ENCODE measurements around the gene CNTN4.

The CNTN4 gene

DNA sequence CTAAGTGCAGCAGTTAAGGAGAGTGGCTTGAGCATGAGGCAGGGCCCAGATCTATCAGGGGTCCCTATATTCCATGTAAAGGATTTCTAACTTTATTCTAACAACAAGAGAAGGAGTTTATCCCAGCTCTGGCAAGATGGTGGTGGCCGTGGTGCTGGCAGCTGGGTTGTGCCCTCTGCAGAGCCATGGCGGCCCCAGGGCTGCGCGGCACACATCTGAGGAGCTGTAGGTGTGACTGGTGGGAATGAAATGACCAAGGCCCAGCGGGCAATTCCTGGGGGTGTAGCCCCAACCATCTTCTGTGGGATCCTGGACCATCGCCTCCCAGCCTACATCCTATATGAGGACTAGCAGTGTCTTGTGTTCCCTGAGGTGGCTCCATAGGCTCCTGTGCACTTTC lies 263.5 kb downstream of the CNTN4 start:
- H3K9me3 ChIP-seq (replicated peaks; ENCODE audit: insufficient read depth, low read length) = no peaks in the 10 kb centered on the region
- H3K9me2 ChIP-seq (replicated peaks; ENCODE audit: insufficient read depth, low read length) = no peaks in the 10 kb centered on the region
- no peak overlapping the region for H2AFZ ChIP-seq (ENCODE audit: low read length)
- no peak for TF ChIP-seq EZH2phosphoT487 (IDR thresholded peaks at IDR 0.05; ENCODE audit: low read length)
- TF ChIP-seq EZH2 (optimal IDR thresholded peaks at IDR 0.05; ENCODE audit: low read depth, low read length) = no peak
- TF ChIP-seq, protein P1, sequence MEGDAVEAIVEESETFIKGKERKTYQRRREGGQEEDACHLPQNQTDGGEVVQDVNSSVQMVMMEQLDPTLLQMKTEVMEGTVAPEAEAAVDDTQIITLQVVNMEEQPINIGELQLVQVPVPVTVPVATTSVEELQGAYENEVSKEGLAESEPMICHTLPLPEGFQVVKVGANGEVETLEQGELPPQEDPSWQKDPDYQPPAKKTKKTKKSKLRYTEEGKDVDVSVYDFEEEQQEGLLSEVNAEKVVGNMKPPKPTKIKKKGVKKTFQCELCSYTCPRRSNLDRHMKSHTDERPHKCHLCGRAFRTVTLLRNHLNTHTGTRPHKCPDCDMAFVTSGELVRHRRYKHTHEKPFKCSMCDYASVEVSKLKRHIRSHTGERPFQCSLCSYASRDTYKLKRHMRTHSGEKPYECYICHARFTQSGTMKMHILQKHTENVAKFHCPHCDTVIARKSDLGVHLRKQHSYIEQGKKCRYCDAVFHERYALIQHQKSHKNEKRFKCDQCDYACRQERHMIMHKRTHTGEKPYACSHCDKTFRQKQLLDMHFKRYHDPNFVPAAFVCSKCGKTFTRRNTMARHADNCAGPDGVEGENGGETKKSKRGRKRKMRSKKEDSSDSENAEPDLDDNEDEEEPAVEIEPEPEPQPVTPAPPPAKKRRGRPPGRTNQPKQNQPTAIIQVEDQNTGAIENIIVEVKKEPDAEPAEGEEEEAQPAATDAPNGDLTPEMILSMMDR (IDR thresholded peaks at IDR 0.05; ENCODE audit: low read length) = no peak
- H3K9ac ChIP-seq (ENCODE audit: low read length) = no peak overlapping the region
- no peak overlapping the region for H3K4me2 ChIP-seq (ENCODE audit: low read depth, low read length)
- H3K4me3 ChIP-seq (ENCODE audit: low read length) = no peak overlapping the region
- no peak for DNase-seq
- no peaks in the 10 kb centered on the region for H4K20me1 ChIP-seq (ENCODE audit: insufficient read depth, low read length)
- no peak overlapping the region for H3K27ac ChIP-seq (ENCODE audit: low read length)
- no peaks in the 10 kb centered on the region for H3K4me1 ChIP-seq (ENCODE audit: low read length)
- no peaks in the 10 kb centered on the region for H3K27me3 ChIP-seq (replicated peaks; ENCODE audit: insufficient read depth, low read length)
- H3F3A ChIP-seq (ENCODE audit: insufficient read depth, low read length) = no peaks in the 10 kb centered on the region
- H3K79me2 ChIP-seq (ENCODE audit: low read length) = no peaks in the 10 kb centered on the region
- H3K36me3 ChIP-seq (replicated peaks; ENCODE audit: insufficient read depth, low read length) = no peaks in the 10 kb centered on the region

DNA sequence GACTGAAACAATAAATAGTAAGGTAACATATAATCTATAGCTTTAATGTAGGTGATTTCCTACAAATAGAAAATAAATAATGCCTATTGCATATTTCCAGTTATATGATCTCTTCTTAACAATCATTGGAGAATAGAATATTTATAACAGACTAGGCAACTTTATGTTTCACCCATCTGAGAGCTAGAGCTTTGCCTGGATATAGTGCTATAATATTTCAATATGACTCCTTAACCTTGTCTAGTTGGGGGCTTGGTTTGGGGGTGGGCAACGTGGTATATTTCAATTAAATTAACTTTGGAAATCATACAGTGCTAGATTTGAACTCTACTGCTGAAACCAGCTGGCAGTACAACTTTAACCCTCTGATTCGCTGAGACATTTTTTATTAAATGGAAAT lies 265.2 kb downstream of the CNTN4 start:
- Histone ChIP-seq H2AFZ (ENCODE audit: low read length) (no peak overlapping the region), H3K4me3 (ENCODE audit: low read length) (no peak overlapping the region), H3K79me2 (ENCODE audit: low read length) (no peaks in the 10 kb centered on the region), H3F3A (ENCODE audit: insufficient read depth, low read length) (no peaks in the 10 kb centered on the region), H3K9ac (ENCODE audit: low read length) (no peak overlapping the region), H3K27me3 (replicated peaks; ENCODE audit: insufficient read depth, low read length) (no peaks in the 10 kb centered on the region), H4K20me1 (ENCODE audit: insufficient read depth, low read length) (no peaks in the 10 kb centered on the region), H3K4me1 (ENCODE audit: low read length) (no peaks in the 10 kb centered on the region), H3K27ac (ENCODE audit: low read length) (no peak overlapping the region), H3K36me3 (replicated peaks; ENCODE audit: insufficient read depth, low read length) (no peaks in the 10 kb centered on the region), H3K4me2 (ENCODE audit: low read depth, low read length) (no peak overlapping the region), H3K9me2 (replicated peaks; ENCODE audit: insufficient read depth, low read length) (no peaks in the 10 kb centered on the region), H3K9me3 (replicated peaks; ENCODE audit: insufficient read depth, low read length) (no peaks in the 10 kb centered on the region)
- DNase-seq = no peak
- TF ChIP-seq, protein P1 (IDR thresholded peaks at IDR 0.05; ENCODE audit: low read length) = no peak
- TF ChIP-seq EZH2 (optimal IDR thresholded peaks at IDR 0.05; ENCODE audit: low read depth, low read length) = no peak
- TF ChIP-seq EZH2phosphoT487 (IDR thresholded peaks at IDR 0.05; ENCODE audit: low read length) = no peak

DNA sequence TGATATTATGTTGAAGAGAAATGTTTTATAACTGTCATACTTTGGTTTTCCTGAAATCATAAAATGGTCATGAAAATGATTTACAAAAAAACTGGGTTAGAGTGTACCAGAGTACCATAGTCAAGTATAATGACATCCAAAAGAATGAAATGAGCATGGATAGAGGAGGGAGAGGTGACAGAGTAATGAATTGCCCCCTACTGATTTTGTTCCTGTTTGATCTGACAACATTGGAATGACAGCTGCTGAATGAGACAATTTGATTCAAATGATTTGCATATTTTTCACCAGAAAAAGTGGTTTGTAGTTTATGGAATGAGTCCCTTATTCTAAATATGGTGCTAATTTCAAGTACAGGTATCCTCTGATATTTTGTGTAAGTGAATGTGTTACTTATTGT lies 271.7 kb downstream of the CNTN4 start:
- Histone ChIP-seq H3K27ac (ENCODE audit: low read length) (no peak overlapping the region), H3K79me2 (ENCODE audit: low read length) (no peaks in the 10 kb centered on the region), H3K27me3 (replicated peaks; ENCODE audit: insufficient read depth, low read length) (no peaks in the 10 kb centered on the region), H3K36me3 (replicated peaks; ENCODE audit: insufficient read depth, low read length) (no peaks in the 10 kb centered on the region), H3K9me3 (replicated peaks; ENCODE audit: insufficient read depth, low read length) (no peaks in the 10 kb centered on the region), H3K4me1 (ENCODE audit: low read length) (no peaks in the 10 kb centered on the region), H3K4me3 (ENCODE audit: low read length) (no peak overlapping the region), H4K20me1 (ENCODE audit: insufficient read depth, low read length) (no peaks in the 10 kb centered on the region), H3K4me2 (ENCODE audit: low read depth, low read length) (no peak overlapping the region), H2AFZ (ENCODE audit: low read length) (no peak overlapping the region), H3K9me2 (replicated peaks; ENCODE audit: insufficient read depth, low read length) (no peaks in the 10 kb centered on the region), H3K9ac (ENCODE audit: low read length) (no peak overlapping the region), H3F3A (ENCODE audit: insufficient read depth, low read length) (no peaks in the 10 kb centered on the region)
- no peak for TF ChIP-seq EZH2 (optimal IDR thresholded peaks at IDR 0.05; ENCODE audit: low read depth, low read length)
- TF ChIP-seq, protein P1 (IDR thresholded peaks at IDR 0.05; ENCODE audit: low read length) = no peak
- no peak for TF ChIP-seq EZH2phosphoT487 (IDR thresholded peaks at IDR 0.05; ENCODE audit: low read length)
- DNase-seq = no peak
